ENCODE data around the gene SLC35C1. TPM values are rescaled to one million over a fixed set of nuclear protein-coding genes. Genes with fewer than 3 reads are reported as not detected.

Gene SLC35C1
- total and polyA plus RNA-seq, 9 of the 15 experiments (the other 6 are each of a cell fraction or from before 2014, with no cell fraction given): 0.65 to 13.1 (median 2.4) TPM

GRCh38 chr11:45777127-45777969, 27.6 kb upstream of the SLC35C1 start (continued):
- TF ChIP-seq BRCA1 (IDR thresholded peaks at IDR 0.05): no peak
- no peak for TF ChIP-seq BRCA1 (CRISPR knock-in tag; IDR thresholded peaks at IDR 0.05)
- no peak for TF ChIP-seq MXD1 (CRISPR knock-in tag; IDR thresholded peaks at IDR 0.05; ENCODE audit: borderline replicate concordance, poor library complexity, severe bottlenecking)
- no peak for TF ChIP-seq STAG1 (CRISPR knock-in tag; IDR thresholded peaks at IDR 0.05; ENCODE audit: borderline replicate concordance)
- TF ChIP-seq GABPA (tag; conservative IDR thresholded peaks at IDR 0.05; ENCODE audit: low read depth): no peak
- no peak for TF ChIP-seq THAP7 (CRISPR knock-in tag; IDR thresholded peaks at IDR 0.05)
- TF ChIP-seq E2F1 (CRISPR knock-in tag; IDR thresholded peaks at IDR 0.05): no peak
- no peak for TF ChIP-seq E2F5 (CRISPR knock-in tag; IDR thresholded peaks at IDR 0.05)

All from K562 (cell line).